NCI-H82 (cell line): ENCODE measurements around the gene FBXL22.
A peak's percentile ranks its signal among the peaks of the same experiment; 100 is the strongest.

Source experiments
- DNase-seq: peaks from one replicate; lab custom pipeline; 2025; lab: John Stamatoyannopoulos, UW

Gene FBXL22

GRCh38 chr15:63593705-63594671 is 3.2 kb upstream of the FBXL22 start:
- peak; percentile 34 for DNase-seq

GRCh38 chr15:63595065-63595464 is 2.1 kb upstream of the FBXL22 start:
- no peak for DNase-seq

- DNase-seq, result no peak
Observed at GRCh38 chr15:63595688-63596087, 1.5 kb upstream of the FBXL22 start.

- DNase-seq, result no peak
Observed at GRCh38 chr15:63596676-63597037, 530 bp upstream of the FBXL22 start.

- DNase-seq, result peak; percentile 35
Observed at GRCh38 chr15:63597821-63598220, 634 bp downstream of the FBXL22 start.

- peak; percentile 21 for DNase-seq
Observed at GRCh38 chr15:63598473-63599400, 1.6 kb downstream of the FBXL22 start.

- peak; percentile 60 for DNase-seq
Observed at GRCh38 chr15:63599401-63600000, 2.3 kb downstream of the FBXL22 start.

GRCh38 chr15:63600001-63600615 is 2.9 kb downstream of the FBXL22 start:
- DNase-seq, result no peak

- DNase-seq, result peak; percentile 82
Observed at GRCh38 chr15:63600616-63601025, 3.4 kb downstream of the FBXL22 start.

- DNase-seq, result peak; percentile 62
Observed at GRCh38 chr15:63601026-63601703, 4.0 kb downstream of the FBXL22 start.

- DNase-seq, result peak; percentile 80
Observed at GRCh38 chr15:63601704-63602185, 4.6 kb downstream of the FBXL22 start.

- no peak for DNase-seq
Observed at GRCh38 chr15:63602595-63602994, 5.4 kb downstream of the FBXL22 start.

GRCh38 chr15:63603516-63603915 is 6.3 kb downstream of the FBXL22 start:
- peak; percentile 69 for DNase-seq

GRCh38 chr15:63604281-63604680 is 7.1 kb downstream of the FBXL22 start:
- DNase-seq, result no peak

- no peak for DNase-seq
Observed at GRCh38 chr15:63605036-63605435, 7.8 kb downstream of the FBXL22 start.

- no peak for DNase-seq
Observed at GRCh38 chr15:63605816-63606215, 8.6 kb downstream of the FBXL22 start.

GRCh38 chr15:63606308-63606707 is 9.1 kb downstream of the FBXL22 start:
- no peak for DNase-seq

- DNase-seq, result no peak
Observed at GRCh38 chr15:63608989-63609388, 11.8 kb downstream of the FBXL22 start.

GRCh38 chr15:63609448-63609847 is 12.3 kb downstream of the FBXL22 start:
- DNase-seq, result no peak

- DNase-seq, result peak; percentile 98
Observed at GRCh38 chr15:63610209-63610841, 13.1 kb downstream of the FBXL22 start.

- peak; percentile 92 for DNase-seq
Observed at GRCh38 chr15:63611177-63611576, 14.0 kb downstream of the FBXL22 start.
